ENCODE results near the gene GPC5. TPM values are rescaled to one million over a fixed set of nuclear protein-coding genes. Genes with fewer than 3 reads are reported as not detected.

Gene GPC5
- total RNA-seq, 2 experiments from 2014 or later = 2.4 TPM; not detected in 1

GRCh38 chr13:91450913-91451312 is 52.5 kb downstream of the GPC5 start:
- ChIA-PET CTCF (ENCODE audit: unreplicated experiment) (no interaction called here), POLR2A (interaction anchor here (0.8 to 6.0 kb wide), 9 partner anchors 8 to 168 kb away, joined by 3 to 60 read pairs (median 5); no protein-coding TSS in a partner anchor)
- H3K4me2 ChIP-seq (ENCODE audit: low read length) = no peak overlapping the region
- intact Hi-C loops (cut with micrococcal nuclease; ENCODE audit: unreplicated experiment) = no loop called here
- H3K27ac ChIP-seq (ENCODE audit: low read depth, low read length, poor library complexity, severe bottlenecking) = no peak overlapping the region
- no peaks in the 10 kb centered on the region for H4K20me1 ChIP-seq (ENCODE audit: insufficient read depth, low read length)
- H3K4me3 ChIP-seq (ENCODE audit: low read depth, low read length, poor library complexity, severe bottlenecking) = no peak overlapping the region
- no TSS peak for BruUV-seq (replicated peaks)
- H3K36me3 ChIP-seq (ENCODE audit: insufficient read depth, low read length) = no peaks in the 10 kb centered on the region
- H3K4me1 ChIP-seq (ENCODE audit: insufficient read depth, low read length, poor library complexity, severe bottlenecking) = no peaks in the 10 kb centered on the region
- TF ChIP-seq CTCF (conservative IDR thresholded peaks at IDR 0.05; ENCODE audit: low read length) = no peak
- no peak for TF ChIP-seq EZH2phosphoT487 (IDR thresholded peaks at IDR 0.05; ENCODE audit: borderline replicate concordance, low read depth, low read length)
- no peak for DNase-seq (ENCODE audit: low spot score)
- H2AFZ ChIP-seq (ENCODE audit: low read length) = no peak overlapping the region
- no peaks in the 10 kb centered on the region for H3K79me2 ChIP-seq (ENCODE audit: insufficient read depth, low read depth, low read length)
- H3K9me3 ChIP-seq (ENCODE audit: low read length) = no peaks in the 10 kb centered on the region
- no peaks in the 10 kb centered on the region for H3K9me2 ChIP-seq (ENCODE audit: insufficient read depth, low read length)

DNA sequence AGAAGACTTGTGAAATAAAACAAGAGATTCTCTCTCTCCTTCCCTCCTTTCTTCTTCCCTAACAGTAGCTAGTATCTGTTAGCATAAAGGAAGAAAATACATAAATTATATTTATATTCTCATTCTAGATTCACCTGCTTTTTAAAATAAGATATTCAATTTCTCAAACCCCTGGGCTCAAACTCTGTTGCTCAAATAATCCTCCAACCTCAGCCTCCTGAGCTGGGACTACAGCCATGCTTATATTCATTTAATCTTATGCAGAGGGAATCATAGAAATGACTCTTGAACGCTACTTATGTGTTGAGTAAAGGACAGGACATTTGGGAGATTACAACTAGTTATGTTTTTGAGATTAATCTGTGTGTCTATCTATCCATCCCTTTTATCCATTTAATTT is 56.2 kb downstream of the GPC5 start:
- no peaks in the 10 kb centered on the region for H3K4me1 ChIP-seq (ENCODE audit: insufficient read depth, low read length, poor library complexity, severe bottlenecking)
- CTCF ChIA-PET (ENCODE audit: unreplicated experiment) = no interaction called here
- TF ChIP-seq CTCF (conservative IDR thresholded peaks at IDR 0.05; ENCODE audit: low read length) (no peak), EZH2phosphoT487 (IDR thresholded peaks at IDR 0.05; ENCODE audit: borderline replicate concordance, low read depth, low read length) (no peak)
- POLR2A ChIA-PET = interaction anchor here (0.6 to 3.8 kb wide), 5 partner anchors 10 to 446 kb away, joined by 4 to 28 read pairs (median 5); no protein-coding TSS in a partner anchor
- intact Hi-C loops (cut with micrococcal nuclease; ENCODE audit: unreplicated experiment) = no loop called here
- no peaks in the 10 kb centered on the region for H3K79me2 ChIP-seq (ENCODE audit: insufficient read depth, low read depth, low read length)
- H3K27ac ChIP-seq (ENCODE audit: low read depth, low read length, poor library complexity, severe bottlenecking) = no peak overlapping the region
- H3K4me2 ChIP-seq (ENCODE audit: low read length) = no peak overlapping the region
- no TSS peak for BruUV-seq (replicated peaks)
- H3K4me3 ChIP-seq (ENCODE audit: low read depth, low read length, poor library complexity, severe bottlenecking) = no peak overlapping the region
- no peaks in the 10 kb centered on the region for H4K20me1 ChIP-seq (ENCODE audit: insufficient read depth, low read length)
- no peaks in the 10 kb centered on the region for H3K9me3 ChIP-seq (ENCODE audit: low read length)
- DNase-seq (ENCODE audit: low spot score) = no peak
- no peaks in the 10 kb centered on the region for H3K36me3 ChIP-seq (ENCODE audit: insufficient read depth, low read length)
- H2AFZ ChIP-seq (ENCODE audit: low read length) = no peak overlapping the region
- no peaks in the 10 kb centered on the region for H3K9me2 ChIP-seq (ENCODE audit: insufficient read depth, low read length)

DNA sequence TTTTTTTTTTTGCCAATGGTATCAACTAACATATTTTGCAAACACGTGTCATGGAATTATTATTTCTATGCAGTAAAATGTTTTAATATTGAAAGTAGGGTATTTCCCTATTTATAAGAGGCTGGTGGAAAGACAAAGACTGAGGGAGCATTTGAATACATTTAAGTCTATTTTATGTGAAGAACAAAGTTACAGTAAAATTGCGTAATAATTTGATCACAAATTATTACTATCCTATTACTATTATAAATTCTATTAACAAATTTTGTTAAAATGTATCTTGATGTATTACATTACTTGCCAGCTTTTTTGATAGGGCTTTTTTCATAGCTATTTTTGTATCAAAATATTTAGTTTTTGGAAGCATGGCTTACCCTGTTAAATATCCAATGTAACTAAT is 58.4 kb downstream of the GPC5 start:
- Histone ChIP-seq H3K4me3 (ENCODE audit: low read depth, low read length, poor library complexity, severe bottlenecking) (no peak overlapping the region), H3K4me1 (ENCODE audit: insufficient read depth, low read length, poor library complexity, severe bottlenecking) (no peaks in the 10 kb centered on the region), H3K4me2 (ENCODE audit: low read length) (no peak overlapping the region), H3K9me2 (ENCODE audit: insufficient read depth, low read length) (no peaks in the 10 kb centered on the region), H3K27ac (ENCODE audit: low read depth, low read length, poor library complexity, severe bottlenecking) (no peak overlapping the region), H3K79me2 (ENCODE audit: insufficient read depth, low read depth, low read length) (no peaks in the 10 kb centered on the region), H3K9me3 (ENCODE audit: low read length) (no peaks in the 10 kb centered on the region), H2AFZ (ENCODE audit: low read length) (no peak overlapping the region), H3K36me3 (ENCODE audit: insufficient read depth, low read length) (no peaks in the 10 kb centered on the region), H4K20me1 (ENCODE audit: insufficient read depth, low read length) (no peaks in the 10 kb centered on the region; the same call in 1 of the 2 replicates)
- no peak for DNase-seq (ENCODE audit: low spot score)
- TF ChIP-seq EZH2phosphoT487 (IDR thresholded peaks at IDR 0.05; ENCODE audit: borderline replicate concordance, low read depth, low read length) = no peak
- TF ChIP-seq CTCF (conservative IDR thresholded peaks at IDR 0.05; ENCODE audit: low read length) = no peak
- POLR2A ChIA-PET = interaction anchor here (0.6 to 2.5 kb wide), 10 partner anchors 10 to 1397 kb away, joined by 3 to 9 read pairs (median 4); no protein-coding TSS in a partner anchor
- CTCF ChIA-PET (ENCODE audit: unreplicated experiment) = interaction anchor here (1.0 kb wide), 1 partner anchor 17 kb away, joined by 3 read pairs; no protein-coding TSS in a partner anchor
- BruUV-seq (replicated peaks) = no TSS peak
- intact Hi-C loops (cut with micrococcal nuclease; ENCODE audit: unreplicated experiment) = no loop called here

Data from OCI-LY7 (cell line).